Measurements from ENCODE around the gene DHRS7. TPM values are rescaled to one million over a fixed set of nuclear protein-coding genes. Genes with fewer than 3 reads are reported as not detected.

The DHRS7 gene
- total and polyA plus RNA-seq, 2 of the 8 experiments (the other 6 are each of a cell fraction or from before 2014, with no cell fraction given): 10.8 to 27.5 TPM

- TF ChIP-seq SUZ12 (IDR thresholded peaks at IDR 0.05; ENCODE audit: low read length) (no peak), SP4 (IDR thresholded peaks at IDR 0.05; ENCODE audit: low read length) (no peak), CHD7 (IDR thresholded peaks at IDR 0.05; ENCODE audit: insufficient replicate concordance, low read length) (no peak), JUN (IDR thresholded peaks at IDR 0.05; ENCODE audit: low read depth, low read length) (no peak)
Observed at GRCh38 chr14:60214003-60214402, 48.8 kb upstream of the DHRS7 start (continued).
